ENCODE results near the gene IFIT1B. TPM values are rescaled to one million over a fixed set of nuclear protein-coding genes. Genes with fewer than 3 reads are reported as not detected.
A peak's percentile ranks its signal among the peaks of the same experiment; 100 is the strongest.

Gene IFIT1B
- total and polyA plus RNA-seq, 10 of the 15 experiments (the other 5 are each of a cell fraction or from before 2014, with no cell fraction given) = 0.04 TPM; not detected in 9

DNA sequence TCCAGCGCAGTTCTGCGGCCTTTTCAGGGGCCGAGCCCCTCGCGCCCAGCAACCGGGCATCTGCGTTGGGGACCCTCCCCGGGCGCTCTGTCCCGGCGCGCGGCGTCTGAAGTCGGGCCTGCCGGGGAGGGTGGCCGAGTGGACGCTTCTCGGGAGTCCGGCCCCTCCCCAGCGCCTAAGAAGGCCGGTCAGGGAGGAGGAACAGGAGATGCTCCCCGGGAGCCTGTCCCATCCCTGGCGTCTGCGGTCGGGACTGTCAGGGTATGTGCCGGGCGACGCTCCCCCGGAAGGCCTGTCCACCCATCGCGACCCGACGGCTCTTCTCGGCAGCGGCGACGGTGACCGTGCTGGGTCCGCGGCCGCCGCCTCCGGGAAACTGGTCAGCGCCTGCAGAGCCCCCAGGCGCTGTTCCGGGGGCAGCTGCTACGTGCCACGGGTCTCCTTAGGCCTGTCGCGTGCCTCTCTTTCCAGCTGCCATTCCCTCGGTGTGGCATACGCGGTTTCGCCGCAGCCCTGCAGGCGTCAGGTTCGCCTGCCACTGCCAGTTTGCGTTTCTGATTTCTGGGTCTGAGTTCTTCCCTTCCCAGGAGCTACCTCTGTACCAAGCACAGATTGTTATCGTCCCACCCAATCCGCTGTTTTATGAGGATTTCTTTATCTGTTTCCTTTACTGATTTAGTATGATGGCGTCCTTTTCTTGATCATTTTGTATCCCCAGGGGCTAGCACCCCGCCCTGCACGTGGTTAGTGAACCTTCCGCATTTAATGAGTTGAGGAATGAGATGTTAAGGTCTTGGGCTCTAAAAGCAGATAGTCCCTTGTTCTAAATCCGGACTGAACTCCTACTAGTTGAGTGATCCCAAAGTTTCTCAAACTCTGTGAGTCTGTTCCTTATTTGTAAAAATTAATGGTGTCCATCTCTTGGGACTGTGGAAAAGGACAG lies 37.3 kb downstream of the IFIT1B start (continued):
- no peak for TF ChIP-seq CREM (IDR thresholded peaks at IDR 0.05; ENCODE audit: low read depth)
- no peak for TF ChIP-seq RELA (IDR thresholded peaks at IDR 0.05; ENCODE audit: borderline replicate concordance, partially characterized antibody)
- no peak for TF ChIP-seq DPF2 (IDR thresholded peaks at IDR 0.05)
- TF ChIP-seq SPI1 (IDR thresholded peaks at IDR 0.05; ENCODE audit: borderline replicate concordance, insufficient read depth, low read depth, low read length) = no peak
- no peak for TF ChIP-seq CHD4 (IDR thresholded peaks at IDR 0.05)
- TF ChIP-seq, protein P1, sequence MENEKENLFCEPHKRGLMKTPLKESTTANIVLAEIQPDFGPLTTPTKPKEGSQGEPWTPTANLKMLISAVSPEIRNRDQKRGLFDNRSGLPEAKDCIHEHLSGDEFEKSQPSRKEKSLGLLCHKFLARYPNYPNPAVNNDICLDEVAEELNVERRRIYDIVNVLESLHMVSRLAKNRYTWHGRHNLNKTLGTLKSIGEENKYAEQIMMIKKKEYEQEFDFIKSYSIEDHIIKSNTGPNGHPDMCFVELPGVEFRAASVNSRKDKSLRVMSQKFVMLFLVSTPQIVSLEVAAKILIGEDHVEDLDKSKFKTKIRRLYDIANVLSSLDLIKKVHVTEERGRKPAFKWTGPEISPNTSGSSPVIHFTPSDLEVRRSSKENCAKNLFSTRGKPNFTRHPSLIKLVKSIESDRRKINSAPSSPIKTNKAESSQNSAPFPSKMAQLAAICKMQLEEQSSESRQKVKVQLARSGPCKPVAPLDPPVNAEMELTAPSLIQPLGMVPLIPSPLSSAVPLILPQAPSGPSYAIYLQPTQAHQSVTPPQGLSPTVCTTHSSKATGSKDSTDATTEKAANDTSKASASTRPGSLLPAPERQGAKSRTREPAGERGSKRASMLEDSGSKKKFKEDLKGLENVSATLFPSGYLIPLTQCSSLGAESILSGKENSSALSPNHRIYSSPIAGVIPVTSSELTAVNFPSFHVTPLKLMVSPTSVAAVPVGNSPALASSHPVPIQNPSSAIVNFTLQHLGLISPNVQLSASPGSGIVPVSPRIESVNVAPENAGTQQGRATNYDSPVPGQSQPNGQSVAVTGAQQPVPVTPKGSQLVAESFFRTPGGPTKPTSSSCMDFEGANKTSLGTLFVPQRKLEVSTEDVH (IDR thresholded peaks at IDR 0.05; ENCODE audit: low read depth, partially characterized antibody) = no peak
- 0 out of 2 replicates have a peak, but pooled peaks have one; percentile 8 for TF ChIP-seq MTA3 (IDR thresholded peaks at IDR 0.05; ENCODE audit: borderline replicate concordance, low read length)
- TF ChIP-seq ZNF592 (IDR thresholded peaks at IDR 0.05) = no peak
- TF ChIP-seq NFXL1 (IDR thresholded peaks at IDR 0.05; ENCODE audit: borderline replicate concordance) = no peak
- no peak for TF ChIP-seq ESRRA (IDR thresholded peaks at IDR 0.05; ENCODE audit: low read length)
- 0 out of 2 replicates have a peak, but pooled peaks have one; percentile 13 for TF ChIP-seq ZNF217 (IDR thresholded peaks at IDR 0.05)
- no peak for TF ChIP-seq SREBF2 (IDR thresholded peaks at IDR 0.05; ENCODE audit: low read length)
- TF ChIP-seq BACH1 (IDR thresholded peaks at IDR 0.05; ENCODE audit: borderline replicate concordance) = peak; percentile 60; the same call in 1 of the 2 replicates
- no peak for TF ChIP-seq NFYB (IDR thresholded peaks at IDR 0.05; ENCODE audit: insufficient read depth, low read depth, low read length)
- TF ChIP-seq RAD21 (IDR thresholded peaks at IDR 0.05; ENCODE audit: insufficient read depth, low read depth, low read length) = no peak
